Right renal pelvis (tissue), 4 donors: ENCODE measurements around the gene AKAP6. TPM values are rescaled to one million over a fixed set of nuclear protein-coding genes. Genes with fewer than 3 reads are reported as not detected.

Source experiments
- DNase-seq, 4 donors: peaks; one replicate each; pipeline ENCODE4 v3.0.0-alpha.2; 2013; ENCODE audit warnings: low read depth in 4 of 4, low spot score in 3 of 4, missing footprints in 1 of 4
- polyA plus RNA-seq, 4 donors: library from polyadenylated mRNA; unstranded; fragments of 120-200 nt; gene quantifications; one replicate each; pipeline ENCODE4 v1.2.1, GENCODE V29; 2013; ENCODE audit not compliant: insufficient read length in 4 of 4

Gene AKAP6
- polyA plus RNA-seq, 4 donors = 2.8 to 3.7 (median 3.1) TPM

DNA sequence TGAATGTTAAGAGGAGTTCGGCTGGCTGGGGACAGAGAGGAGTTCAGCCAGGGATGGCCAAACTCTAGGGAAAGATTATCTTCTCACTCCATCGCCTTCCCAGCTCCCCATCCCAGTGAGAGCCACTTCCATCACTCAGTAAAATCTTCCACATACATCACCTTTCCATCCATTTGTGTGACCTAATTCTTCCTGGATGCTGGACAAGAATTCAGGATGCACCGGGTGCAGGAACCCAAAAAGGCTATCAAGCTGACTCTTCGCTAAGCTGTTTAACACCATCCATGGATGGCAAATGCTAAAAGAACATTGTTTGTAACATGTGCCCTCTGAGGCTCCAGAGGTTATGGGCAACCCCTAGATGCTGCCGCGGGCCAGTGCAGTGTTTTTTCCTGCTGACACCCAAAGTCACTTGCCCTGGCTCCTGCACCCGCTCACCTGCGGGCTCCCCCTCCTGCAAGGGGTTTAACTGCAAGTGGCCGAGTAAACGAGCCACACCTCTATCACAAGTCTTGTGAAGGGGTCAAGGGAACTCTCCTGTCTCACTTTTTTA is 393.6 kb downstream of the AKAP6 start:
- DNase-seq = no peak

DNA sequence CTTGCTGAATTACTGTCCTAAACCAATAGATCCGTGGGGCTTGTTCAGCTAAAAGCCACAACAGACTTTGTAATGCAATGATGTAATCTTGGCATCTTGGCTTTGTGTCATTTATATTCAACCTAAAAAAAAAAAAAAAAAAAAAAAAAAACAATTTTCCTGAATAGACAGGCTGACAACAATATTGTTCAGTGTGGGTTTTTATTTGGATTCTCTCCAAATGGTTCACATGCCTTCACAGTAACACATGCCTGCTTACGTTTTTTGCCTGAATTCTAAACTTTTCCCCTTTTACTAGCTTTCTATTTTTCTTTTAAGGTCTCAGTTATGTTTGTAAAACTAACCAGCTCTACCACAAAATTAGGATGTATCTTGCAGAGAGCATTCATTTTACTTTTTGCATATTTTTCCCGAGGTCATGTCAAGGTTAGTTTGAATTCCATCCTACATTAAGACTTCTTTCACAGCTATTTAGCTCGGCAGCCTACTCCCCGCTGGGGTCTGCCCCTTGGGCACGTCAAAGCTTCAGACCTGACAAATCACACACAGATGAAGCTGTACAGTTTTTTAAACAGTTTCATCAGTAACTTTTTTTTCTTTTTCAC is 395.9 kb downstream of the AKAP6 start:
- no peak for DNase-seq

DNA sequence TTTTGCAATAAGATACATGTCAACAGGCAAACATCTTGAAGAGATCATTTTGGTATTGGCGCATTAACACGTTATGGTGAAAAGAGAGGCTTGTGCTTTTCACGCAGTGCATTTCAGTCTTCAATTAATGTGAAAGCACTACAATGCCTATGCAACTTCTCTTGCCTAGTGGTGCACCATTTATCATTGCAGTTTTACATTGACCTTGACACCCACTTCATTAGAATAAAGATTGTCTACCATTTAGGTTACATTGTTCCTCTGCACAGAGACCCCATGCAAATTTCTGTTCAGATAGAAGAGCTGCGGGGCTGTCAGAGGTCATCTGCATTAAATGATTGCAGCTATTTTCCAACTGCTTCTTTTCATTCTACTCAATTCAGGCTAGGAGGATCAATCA is 397.4 kb downstream of the AKAP6 start:
- DNase-seq = no peak

DNA sequence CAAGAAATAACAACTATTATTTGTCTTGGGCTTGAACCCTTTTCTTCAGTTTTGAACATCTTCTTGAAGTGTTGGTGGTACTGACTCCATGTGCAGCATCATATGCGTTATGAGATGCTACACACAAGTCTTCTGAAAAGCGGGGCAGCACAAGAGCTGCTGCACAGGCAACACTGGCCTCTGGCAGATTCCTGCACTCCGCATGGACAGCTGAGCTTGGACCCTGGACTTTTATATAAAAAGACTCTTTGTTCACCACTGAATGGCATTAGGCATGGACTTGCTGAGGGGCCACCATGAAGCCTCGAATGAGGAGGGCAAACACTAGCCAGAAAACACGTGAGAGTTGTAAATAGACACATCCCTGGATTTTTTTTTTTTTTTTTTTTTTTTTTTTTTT is 398.7 kb downstream of the AKAP6 start:
- no peak for DNase-seq

DNA sequence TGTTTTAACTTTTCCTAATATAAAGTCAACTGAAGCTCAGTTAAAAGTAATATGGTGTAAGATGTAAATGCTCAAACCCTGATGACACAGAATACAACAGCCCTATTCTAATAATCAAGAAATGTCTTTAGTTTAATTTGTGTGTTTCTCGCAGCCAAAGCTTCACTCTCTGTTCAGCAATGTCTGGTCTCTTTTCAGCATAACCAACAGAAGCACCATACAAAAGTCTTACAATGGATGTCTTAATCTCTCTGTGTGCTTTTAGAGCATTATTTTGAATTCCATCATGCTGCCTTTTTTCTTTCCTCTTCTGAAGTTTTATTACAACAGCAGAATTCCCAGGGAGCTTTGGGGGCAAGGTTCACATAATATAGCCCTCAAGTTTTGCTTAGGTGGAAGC is 399.4 kb downstream of the AKAP6 start:
- DNase-seq = no peak

DNA sequence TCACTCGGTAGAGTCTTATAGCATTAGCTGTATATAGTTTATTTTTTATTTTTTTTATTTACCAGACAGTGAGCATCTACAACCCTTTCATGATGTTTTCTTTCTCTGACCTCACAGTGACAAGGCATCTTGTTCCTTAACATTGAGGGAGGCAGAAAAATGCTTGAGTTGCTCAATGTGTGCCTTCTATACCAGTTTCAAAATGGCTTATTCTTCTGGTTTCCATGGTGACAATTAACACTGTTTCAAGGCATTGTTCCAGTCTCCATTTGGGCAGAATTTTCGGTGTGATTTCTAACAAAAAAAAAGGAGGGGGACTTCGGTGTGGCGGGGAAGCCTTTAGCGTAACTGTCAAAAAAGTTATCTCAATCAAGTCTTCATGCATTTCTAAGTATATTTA is 399.9 kb downstream of the AKAP6 start:
- DNase-seq = no peak

DNA sequence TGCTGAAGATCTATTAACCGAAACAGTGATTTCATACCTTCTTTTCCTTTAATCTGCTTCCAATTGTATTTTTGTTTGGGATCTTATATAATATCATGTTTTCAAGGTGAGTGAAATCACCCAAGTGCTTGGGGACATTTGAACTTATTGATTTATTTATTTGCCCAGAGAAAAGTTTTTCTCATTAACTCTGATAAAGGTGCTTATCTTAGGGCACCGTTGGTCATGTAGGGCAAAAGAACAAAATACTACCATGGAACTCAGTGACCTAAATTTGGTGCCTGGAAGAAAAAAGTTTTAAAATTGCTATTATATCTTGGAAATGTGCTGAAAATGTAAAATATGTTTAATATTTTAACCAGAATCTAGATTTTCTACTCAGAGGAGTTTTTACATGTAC is 402.2 kb downstream of the AKAP6 start:
- no peak for DNase-seq

DNA sequence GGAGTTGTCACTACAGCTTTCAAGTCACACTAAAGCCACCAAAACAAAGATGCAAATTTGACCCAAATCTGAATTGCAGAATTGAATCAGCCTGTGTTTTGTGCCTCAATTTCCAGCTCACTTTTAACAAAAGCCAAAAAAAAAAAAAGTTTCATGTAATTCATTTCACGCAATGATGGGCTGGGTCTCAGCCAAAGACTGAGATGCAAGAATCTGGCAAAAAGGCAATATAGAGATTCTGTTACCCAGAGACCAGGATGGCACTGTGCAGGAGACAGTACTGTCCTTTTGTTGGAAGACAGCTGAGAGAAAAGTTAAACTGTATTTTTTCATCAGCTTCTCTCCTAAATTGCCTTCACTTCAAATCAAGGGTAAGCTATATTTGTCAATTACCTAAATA is 403.9 kb downstream of the AKAP6 start:
- DNase-seq = no peak

DNA sequence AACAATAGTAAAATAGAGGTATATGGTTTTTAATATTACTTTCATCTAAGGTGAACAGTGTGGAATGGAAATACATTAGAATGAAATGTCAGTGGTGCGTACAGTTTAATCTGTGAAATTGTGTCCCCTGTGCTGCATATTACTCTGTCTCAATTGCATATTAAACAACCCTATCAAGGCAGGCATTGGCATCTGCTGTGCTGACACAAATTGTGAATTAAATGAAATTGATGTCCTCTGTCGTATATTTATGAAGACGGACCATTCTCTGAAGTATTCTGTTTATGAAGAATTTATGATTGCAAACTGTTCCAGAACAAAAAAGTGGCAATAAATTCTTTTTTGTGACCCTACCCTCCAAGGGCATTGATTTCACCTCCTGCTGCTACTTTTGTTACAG is 405.2 kb downstream of the AKAP6 start:
- no peak for DNase-seq

DNA sequence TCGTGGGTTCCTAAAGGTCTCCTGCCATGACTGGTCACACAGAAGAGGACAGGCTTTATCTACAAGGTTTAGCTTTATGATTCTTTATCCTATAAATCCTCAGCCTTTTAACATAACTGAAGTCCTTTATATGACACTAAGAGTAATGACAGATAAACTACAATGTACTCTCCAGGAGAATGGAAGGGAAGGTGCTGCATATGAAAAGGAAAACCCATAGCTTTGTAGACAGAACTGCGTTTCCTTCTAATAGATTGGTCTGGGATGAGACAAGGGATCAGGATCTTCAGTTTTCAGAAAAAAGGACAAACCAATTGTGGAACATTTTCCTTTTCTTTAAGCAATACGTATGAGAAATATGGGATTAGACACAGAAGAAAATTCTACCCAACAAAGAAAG is 408.5 kb downstream of the AKAP6 start:
- no peak for DNase-seq

DNA sequence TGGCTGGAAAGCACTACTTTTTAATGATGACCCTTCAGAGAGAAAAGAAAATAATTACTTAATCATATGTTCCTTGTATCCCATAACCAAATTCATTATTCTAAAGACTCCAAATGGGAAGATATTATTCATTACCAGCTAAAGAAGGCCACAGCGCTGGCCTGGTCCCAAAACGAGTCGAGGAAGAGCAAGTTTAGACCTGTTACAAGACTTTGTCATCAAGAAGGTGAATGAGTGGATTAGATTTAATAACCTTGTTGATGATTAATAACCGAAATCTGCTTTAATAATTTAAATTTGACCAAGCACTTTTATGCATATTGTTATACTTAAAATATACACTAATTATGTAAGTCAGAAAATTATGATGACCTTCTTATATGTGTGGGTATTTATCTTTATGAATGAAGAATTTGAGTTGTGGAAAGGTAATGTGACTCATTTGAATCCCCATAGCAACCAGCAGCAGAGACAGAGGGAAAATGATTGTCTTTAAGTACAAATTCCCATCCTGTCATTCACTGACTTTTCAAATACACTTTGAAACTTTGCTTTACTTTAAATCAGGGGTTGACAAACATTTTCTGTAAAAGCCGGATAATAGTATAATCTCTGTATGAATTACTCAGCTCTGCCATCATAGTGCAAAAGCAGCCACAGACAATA is 409.2 kb downstream of the AKAP6 start:
- no peak for DNase-seq

DNA sequence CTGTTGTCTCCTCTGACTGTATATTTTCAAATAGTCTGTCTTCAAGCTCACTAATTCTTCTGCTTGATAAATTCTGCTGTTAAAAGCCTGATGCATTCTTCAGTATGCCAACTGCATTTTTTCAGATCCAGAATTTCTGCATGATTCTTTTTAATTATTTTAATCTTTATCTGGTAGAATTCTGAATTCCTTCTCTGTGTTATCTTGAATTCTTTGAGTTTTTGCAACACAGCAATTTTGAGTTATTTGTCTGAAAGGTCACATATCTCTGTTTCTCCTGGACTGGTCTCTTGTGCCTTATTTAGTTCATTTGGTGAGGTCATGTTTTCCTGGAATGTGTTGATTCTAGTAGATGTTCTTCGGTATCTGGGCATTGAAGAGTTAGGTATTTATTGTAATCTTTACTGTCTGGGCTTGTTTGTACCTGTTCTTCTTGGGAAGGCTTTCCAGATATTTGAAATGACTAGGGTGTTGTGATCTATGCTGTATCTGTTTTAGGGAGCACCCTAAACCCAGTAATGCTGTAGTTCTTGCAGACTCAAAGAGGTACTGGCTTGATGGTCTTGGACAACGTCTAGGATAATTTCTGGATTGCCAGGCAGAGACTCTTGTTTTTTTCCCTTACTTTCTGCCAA is 415.8 kb downstream of the AKAP6 start:
- no peak for DNase-seq

DNA sequence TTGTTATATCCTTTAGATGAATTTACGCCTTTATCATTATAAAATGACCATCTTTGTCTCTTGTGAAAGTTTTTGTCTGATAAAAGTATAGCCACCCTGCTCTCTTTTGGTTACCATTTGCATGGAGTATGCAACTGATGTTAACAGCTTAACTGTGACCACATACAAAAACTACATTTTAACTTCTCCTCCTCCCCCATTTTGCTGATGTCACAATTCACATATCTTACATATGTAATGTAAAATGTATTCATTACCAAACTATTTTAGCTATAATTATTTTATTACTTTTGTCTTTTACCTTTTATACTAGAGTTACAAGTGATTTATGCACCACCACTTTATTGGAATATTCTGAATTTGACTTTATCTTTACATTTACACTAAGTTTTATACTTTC is 425.1 kb downstream of the AKAP6 start:
- DNase-seq = no peak

DNA sequence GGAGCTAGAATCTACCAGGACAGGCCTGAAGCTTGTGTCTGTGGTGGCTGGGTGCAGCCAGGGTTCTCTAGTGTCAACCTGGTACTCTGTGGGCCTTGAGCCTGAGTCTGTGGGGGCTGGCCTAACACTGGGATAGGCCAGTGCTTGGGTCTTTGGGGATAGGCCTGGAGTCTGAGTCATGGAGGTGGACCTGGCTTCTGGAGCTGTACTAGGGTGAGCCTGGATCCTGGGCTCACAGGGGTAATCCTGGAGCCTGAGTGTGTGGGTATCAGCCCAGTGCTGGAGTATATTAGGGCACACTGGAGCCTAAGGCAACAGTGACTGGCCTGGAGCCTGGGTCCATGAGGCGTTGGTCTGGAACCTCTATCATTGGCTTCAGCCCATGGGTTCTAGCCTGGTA is 427.1 kb downstream of the AKAP6 start:
- DNase-seq = no peak

DNA sequence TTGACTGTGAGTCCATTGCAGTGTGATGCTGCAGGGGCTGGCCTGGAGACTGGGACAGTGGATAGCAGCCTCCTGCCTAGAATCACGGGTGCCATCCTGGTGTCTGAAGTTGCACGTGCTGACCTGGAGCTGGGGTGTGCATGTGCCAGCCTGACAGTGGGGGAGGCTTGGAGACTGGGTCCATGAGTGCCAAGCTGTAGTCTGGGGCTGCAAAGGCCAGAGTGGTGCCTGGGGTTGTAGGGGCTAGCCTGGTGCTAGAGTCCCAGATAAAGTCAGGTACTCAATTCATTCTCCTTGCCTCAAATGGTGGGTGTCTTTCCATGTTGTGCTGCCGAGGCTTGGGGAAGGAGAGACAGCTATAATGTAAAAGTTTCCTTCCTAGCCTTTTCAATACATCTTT is 427.7 kb downstream of the AKAP6 start:
- no peak for DNase-seq

DNA sequence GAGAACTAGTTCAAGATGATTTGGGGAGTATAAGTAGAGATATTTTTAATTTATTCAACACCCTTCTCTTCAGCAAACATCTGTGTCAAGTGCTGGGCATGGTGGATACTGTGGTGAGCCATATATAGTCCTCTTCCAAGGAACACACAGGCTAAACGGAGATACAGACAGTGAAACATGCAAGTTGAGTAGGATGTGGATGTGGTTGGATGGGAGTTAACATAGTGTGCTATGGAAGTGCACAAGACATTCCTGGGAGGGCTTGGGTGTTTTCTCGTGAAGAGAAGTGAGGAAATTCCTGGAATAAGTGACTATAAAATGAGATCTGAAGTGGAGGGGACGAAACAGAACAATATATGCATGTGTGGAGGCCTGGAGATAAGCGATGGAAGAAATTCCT is 428.5 kb downstream of the AKAP6 start:
- DNase-seq = no peak

DNA sequence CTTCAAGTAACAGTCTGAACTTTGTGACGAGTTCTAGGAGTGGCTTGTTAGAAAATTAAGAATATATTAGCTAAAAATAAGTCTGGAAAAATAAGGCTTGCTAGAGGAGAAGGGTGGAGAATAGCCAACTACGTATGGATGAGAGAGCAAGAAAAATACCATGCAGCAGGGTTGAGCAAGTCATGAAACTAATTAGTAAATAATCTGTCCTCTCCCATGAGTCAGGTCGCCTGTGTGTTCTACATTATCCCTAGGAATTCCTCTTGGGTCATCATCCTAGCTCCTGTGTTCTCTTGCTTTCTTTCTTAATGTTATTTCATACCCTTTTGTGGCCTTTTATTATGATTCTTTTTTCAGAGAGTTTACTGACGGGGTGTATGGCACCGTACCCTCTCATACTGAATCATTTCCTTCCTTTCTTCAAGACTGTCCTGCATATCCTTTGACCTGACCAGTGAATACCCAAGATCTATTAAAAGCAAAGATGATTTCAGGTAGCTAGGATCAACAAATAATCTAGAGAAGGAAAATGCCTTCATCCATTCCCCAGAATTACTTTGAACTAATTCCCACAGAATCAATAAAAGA is 432.4 kb downstream of the AKAP6 start:
- no peak for DNase-seq

DNA sequence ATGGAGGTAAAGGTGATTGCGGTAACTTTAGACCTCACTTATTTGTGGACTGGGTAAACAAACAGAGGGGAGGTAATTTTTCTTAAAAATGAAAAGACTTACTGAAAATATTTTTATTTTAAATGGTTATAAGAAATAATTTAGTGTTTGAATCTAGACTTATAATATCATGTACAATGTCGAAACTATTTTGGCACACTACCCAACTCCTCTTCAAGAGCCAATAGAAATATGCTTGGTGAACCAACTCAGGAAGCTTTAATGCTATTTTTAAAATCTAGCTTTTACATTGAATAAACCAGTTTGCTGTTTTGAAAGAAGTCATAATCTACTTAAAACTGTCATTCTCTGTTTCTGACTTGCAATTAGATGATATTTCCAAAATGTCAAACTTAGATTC is 433.8 kb downstream of the AKAP6 start:
- DNase-seq = no peak

DNA sequence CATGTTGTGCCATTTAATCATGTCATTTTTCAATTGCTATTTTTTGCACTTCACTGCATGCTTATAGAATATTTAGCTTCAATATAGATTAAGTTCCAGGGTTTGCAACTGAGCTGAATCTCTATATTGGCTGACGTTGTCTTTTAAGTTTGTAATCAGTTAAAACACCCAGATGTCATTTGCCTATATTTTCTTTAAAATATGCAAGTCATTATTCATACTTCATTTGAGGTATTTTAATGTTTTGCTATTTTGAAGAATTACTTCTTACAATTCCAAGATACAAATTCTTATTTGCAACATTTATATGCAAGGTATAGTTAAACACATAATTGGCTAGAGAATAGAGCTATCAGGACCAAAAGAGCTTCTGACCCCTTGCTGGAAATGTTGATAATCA is 434.6 kb downstream of the AKAP6 start:
- no peak for DNase-seq

DNA sequence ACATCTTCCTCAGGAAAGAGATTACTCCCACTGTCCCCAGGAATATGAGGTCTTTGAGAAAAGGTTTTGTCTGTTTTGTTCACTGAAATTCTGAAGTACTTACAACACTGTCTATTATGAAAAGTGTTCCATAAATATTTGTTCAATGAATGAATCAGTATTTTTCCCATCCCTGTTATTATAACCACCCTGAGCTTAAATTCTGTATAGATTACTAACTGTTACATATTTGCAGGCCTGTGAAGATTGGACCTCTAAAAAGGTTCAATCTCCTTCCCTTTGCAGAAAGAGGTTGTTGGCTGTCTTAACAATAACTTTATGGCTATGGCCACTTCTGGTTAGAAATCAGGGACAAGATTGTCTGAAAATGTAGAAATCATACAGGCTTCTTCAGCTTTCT is 435.0 kb downstream of the AKAP6 start:
- no peak for DNase-seq

DNA sequence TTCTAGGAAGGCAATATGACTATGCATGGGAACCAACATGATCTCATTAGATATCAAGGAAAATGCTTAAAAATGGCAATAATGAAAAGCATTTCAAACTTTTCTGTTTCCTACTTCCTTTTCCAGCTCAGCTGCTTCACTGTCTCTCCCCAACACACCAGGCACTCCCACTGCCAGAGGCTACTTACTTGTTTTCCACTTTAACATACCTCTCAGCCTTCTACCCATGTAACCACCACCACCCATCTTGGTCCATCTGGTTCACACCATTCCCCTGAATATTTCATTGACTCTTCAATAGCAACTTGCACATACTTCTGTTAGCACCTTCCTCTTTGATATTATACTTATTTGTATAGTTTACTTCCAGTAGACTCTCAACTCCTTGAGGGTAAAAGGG is 441.3 kb downstream of the AKAP6 start:
- DNase-seq = no peak

DNA sequence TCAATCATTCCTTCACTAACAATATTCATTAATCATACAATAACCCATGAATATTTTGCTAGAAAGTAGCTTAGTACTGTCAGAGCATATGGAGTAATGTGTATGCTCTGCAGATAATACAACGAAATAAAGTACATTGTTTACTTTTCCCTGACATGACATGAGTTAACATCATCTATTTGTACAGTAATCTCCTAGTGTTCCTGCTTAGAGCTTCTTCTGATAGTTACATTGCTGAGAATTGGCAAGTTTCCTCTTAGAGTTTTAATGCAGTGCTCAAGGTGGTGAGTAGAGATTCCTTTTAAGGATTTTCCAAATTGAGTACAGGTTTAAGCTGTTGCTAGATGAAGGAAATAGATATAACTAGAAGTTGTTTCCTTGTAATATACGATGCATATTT is 445.1 kb downstream of the AKAP6 start:
- no peak for DNase-seq
